Spleen (tissue), 7 donors: ENCODE measurements around the gene CLIC5.

Experiments used
- CTCF ChIP-seq, 11 experiments: fragments of 200-600 bp in 7 of 11; fragments of 450-650 bp in 4 of 11; sonication (generic) in 4 of 11; IDR thresholded peaks in 8 of 11; conservative IDR thresholded peaks in 3 of 11; 1 replicate in 7 of 11; 2 replicates in 4 of 11; pipeline versions ENCODE4 v1.4.0 to v1.8.0; 2016 to 2021; ENCODE audit warnings: antibody characterized with exemption in 11 of 11, inconsistent platforms in 4 of 11, mild to moderate bottlenecking in 1 of 11
- POLR2AphosphoS5 ChIP-seq, 3 donors: sonication (generic); formaldehyde crosslinking; IDR thresholded peaks; one replicate each; pipeline ENCODE4 v1.5.1; 2017; ENCODE audit warnings: antibody characterized with exemption in 3 of 3
- donor health status: DM: no; HTN: no; CAD: no; lungs with moderate emphysema.
- donor health status: DM: no; HTN: no; CAD: no.
- donor health status: DM: no; HTN: no; CAD: no.

- no peak for TF ChIP-seq POLR2AphosphoS5 (IDR thresholded peaks at IDR 0.05)
- TF ChIP-seq CTCF (IDR thresholded peaks at IDR 0.05 in 8 of 11, conservative IDR thresholded peaks at IDR 0.05 in 3 of 11) = no peak
Observed at GRCh38 chr6:45857827-45858226, 157.8 kb downstream of the CLIC5 start.
